ENCODE measurements around the gene NEK6.

Gene NEK6

DNA sequence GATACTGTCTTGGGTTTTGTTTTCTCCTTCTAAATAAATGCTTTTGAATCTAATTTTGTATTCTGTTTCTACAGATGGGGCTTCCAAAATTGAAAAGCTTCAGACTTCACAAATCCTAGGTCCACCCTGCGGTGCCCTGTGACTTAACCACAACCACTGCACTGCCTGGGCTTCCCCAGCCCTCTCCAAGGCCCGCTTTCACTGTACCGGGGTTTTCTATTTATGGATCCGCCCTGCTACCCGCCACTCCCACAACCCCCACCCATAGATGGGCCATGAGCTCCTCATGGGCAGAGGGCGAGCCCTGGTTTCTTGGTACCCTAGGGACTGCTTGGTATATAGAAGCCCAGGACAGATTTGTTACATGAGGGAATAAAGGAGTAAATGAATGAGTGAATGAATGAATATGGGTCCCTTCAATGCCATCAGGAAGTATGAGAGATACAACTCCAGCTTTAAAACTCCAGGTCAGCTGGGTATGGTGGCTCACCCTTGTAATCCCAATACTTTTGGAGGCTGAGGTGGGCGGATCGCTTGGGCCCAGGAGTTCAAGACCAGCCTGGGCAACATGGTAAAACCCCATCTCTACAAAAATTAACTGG lies 39.8 kb upstream of the NEK6 start:
- TF ChIP-seq, protein P1, sequence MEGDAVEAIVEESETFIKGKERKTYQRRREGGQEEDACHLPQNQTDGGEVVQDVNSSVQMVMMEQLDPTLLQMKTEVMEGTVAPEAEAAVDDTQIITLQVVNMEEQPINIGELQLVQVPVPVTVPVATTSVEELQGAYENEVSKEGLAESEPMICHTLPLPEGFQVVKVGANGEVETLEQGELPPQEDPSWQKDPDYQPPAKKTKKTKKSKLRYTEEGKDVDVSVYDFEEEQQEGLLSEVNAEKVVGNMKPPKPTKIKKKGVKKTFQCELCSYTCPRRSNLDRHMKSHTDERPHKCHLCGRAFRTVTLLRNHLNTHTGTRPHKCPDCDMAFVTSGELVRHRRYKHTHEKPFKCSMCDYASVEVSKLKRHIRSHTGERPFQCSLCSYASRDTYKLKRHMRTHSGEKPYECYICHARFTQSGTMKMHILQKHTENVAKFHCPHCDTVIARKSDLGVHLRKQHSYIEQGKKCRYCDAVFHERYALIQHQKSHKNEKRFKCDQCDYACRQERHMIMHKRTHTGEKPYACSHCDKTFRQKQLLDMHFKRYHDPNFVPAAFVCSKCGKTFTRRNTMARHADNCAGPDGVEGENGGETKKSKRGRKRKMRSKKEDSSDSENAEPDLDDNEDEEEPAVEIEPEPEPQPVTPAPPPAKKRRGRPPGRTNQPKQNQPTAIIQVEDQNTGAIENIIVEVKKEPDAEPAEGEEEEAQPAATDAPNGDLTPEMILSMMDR (IDR thresholded peaks at IDR 0.05; ENCODE audit: insufficient read depth, low read depth, low read length, missing control alignments): no peak
- DNase-seq (ENCODE audit: low read depth): peak; percentile 83
- peak overlapping the region; percentile 20 for H3K4me3 ChIP-seq (ENCODE audit: low read depth, low read length)

DNA sequence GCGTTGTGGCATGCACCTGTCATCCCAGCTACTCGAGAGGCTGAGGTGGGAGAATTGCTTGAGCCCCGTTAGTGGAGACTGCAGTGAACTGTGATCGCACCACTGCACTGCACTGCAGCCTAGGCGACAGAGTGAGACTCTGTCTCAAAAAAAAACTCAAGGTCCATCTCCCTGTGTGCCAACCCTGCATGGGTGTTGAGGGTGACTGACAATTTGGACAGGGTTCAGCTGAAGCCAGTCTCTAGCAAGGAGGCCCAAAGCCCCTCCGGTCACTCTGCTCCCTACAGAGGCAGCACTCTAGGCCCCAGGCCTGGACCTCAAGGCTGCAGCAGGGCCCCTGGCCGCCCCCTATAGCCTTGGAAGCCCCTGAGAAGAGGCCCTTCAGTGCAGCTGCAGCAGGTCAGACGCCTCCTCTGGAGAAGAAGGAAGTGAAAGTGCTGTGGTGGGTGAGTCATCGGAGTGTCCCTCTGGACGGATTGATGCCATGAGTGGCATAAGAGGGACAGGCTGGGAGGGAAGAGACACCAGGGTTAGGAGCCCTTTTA lies 39.2 kb upstream of the NEK6 start:
- no peak overlapping the region for H3K4me3 ChIP-seq (ENCODE audit: low read depth, low read length)
- peak; percentile 90 for DNase-seq (ENCODE audit: low read depth)

GRCh38 chr9:124218987-124219461 lies 38.7 kb upstream of the NEK6 start:
- peak; percentile 32 for DNase-seq (ENCODE audit: low read depth)
- TF ChIP-seq, protein P1 (IDR thresholded peaks at IDR 0.05; ENCODE audit: insufficient read depth, low read depth, low read length, missing control alignments): no peak
- no peak overlapping the region for H3K4me3 ChIP-seq (ENCODE audit: low read depth, low read length)

More for the DNA sequence above, 39.2 kb upstream of the NEK6 start:
- TF ChIP-seq, protein P1 (IDR thresholded peaks at IDR 0.05; ENCODE audit: insufficient read depth, low read depth, low read length, missing control alignments): no peak

DNA sequence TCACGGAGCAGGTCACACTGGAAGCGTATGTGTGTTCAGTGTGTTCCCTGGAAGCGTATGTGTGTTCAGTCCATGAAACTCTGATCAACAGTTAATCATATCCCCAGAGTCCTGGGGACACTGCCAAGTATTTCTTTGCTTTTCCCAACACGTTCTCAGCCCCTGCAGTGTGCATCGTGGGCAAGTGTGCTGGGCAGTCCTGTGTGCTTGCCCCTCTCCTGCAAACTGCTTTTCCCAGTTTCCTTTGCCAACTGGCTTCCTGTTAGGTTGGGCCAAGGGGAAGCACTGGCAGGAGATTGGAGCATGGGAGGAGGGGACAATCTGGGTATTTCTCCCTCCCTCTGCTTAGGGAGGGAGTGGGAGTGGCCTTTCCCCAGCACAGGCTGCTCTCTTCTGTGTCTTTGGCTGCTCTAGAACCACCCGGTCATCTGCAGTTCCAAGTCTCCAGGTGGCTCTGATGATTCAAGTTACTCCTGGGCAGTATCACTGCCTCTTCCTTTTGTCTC lies 36.8 kb upstream of the NEK6 start:
- no peak for DNase-seq (ENCODE audit: low read depth)
- no peak overlapping the region for H3K4me3 ChIP-seq (ENCODE audit: low read depth, low read length)
- TF ChIP-seq, protein P1 (IDR thresholded peaks at IDR 0.05; ENCODE audit: insufficient read depth, low read depth, low read length, missing control alignments): no peak

DNA sequence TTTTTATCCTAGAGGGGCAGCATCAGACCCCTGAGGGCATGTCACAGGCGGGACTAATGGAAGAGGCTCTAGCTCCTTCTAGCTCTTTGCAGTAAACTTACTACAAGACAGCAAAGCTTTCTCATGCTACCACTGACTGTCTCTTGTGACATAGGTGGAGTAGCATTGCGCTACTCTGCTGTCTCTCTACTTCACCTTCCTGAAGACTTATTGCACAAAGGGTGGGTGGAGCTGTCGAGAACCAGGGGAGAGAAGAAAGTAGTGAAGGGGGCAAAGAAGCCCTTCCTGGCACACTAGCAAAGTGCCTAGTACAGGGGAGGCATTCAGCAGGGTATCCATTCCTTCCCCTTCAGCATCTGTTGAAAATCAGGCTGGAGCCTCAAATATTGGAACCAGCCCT lies 36.1 kb upstream of the NEK6 start:
- TF ChIP-seq, protein P1 (IDR thresholded peaks at IDR 0.05; ENCODE audit: insufficient read depth, low read depth, low read length, missing control alignments): no peak
- H3K4me3 ChIP-seq (ENCODE audit: low read depth, low read length): no peak overlapping the region
- DNase-seq (ENCODE audit: low read depth): no peak

DNA sequence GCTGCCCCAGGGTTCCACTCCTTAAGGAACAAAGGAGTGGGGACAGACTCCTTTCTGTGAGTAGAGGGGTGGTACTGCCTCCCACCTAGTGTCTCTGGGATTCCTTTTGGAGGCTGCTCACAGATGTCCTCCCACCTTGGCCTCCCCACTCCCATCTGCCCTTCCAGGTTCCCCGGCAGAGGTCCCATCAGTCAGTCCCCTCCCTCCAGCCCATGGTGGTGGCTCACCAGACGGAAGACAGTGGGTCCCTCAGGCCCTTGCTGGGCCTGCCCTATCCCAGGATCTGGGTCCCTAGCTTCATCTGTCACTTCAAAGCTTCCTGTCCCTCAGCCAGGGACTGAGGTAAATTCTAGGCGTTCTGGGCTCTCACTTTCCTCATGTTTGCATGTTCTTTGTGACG lies 35.6 kb upstream of the NEK6 start:
- TF ChIP-seq, protein P1 (IDR thresholded peaks at IDR 0.05; ENCODE audit: insufficient read depth, low read depth, low read length, missing control alignments): no peak
- no peak overlapping the region for H3K4me3 ChIP-seq (ENCODE audit: low read depth, low read length)
- DNase-seq (ENCODE audit: low read depth): no peak

All from GM12865 (cell line).